Measurements from ENCODE around the gene ZNRF1. TPM values are rescaled to one million over a fixed set of nuclear protein-coding genes. Genes with fewer than 3 reads are reported as not detected.
A peak's percentile ranks its signal among the peaks of the same experiment; 100 is the strongest.

ZNRF1 gene
- total and polyA plus RNA-seq, 2 donors (not counting 1 experiment from before 2014, with no cell fraction given) = 0.27 to 0.76 TPM

DNA sequence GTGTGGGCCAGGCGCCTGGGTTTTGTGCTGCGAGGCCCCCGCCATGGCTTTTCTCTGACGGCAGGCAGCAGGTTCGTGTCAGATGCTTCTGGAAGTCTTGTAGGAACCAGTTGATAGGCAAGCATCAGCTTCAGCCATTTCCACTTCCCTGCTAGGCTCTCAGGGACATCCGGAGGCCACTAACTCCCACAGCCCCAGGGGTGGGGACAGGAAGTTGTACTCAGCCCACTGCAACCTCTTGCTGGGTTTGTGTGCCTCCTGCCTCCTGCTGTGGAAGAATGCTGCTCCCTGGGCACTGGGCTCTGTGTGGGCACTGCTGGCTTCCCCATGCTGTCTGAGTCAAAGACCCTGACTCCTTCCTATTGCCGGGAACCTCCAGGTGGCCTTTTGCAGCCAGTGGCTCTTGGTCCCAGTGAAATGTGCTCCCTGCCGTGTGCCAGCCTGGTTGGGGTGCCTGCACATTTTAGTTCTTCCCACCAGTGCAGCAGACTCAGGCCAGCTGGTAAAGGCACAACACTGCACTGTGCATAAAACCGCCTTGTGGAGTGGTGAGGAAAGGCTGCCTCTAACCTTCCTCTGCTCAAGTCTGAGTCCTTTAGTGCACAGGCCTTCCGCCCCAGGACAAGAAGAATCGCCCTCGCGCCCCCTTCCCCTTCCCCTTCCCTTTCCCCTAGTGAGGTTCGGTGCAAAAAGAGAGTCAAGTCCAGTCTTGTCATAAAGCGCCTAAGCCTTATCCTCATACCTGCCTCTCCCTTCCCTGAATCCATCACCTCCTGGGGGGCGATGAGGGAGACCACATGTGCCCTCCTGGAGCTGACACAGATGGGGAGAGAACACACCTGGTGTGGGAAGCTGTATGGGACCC is 101.1 kb downstream of the ZNRF1 start:
- peaks cover 33% of the 10 kb centered on the region for H3K27me3 Mint-ChIP-seq
- H3K27ac ChIP-seq (ENCODE audit: low read length in 2 of 2) = no peak overlapping the region
- no peak overlapping the region for H2AFZ ChIP-seq (ENCODE audit: insufficient read depth, low read depth, low read length, poor library complexity, severe bottlenecking)
- no peaks in the 10 kb centered on the region for H3K36me3 ChIP-seq (replicated peaks in 1 of 2; ENCODE audit: control extremely low read depth in 1 of 2, control insufficient read depth in 1 of 2, extremely low read depth in 1 of 2, insufficient read depth in 2 of 2, low read length in 1 of 2)
- no peak overlapping the region for H3K4me3 Mint-ChIP-seq
- no peaks in the 10 kb centered on the region for H3K79me2 ChIP-seq (ENCODE audit: control insufficient read depth, insufficient read depth, low read length)
- ATAC-seq (ENCODE audit: low read depth) = no peak
- no peak for DNase-seq
- H3K9me3 ChIP-seq (ENCODE audit: control extremely low read depth in 1 of 3, control insufficient read depth in 2 of 3, insufficient read depth in 1 of 3, low read length in 2 of 3) = no peaks in the 10 kb centered on the region
- no peak overlapping the region for H3K9ac ChIP-seq (ENCODE audit: low read length)
- intact Hi-C loops (cut with micrococcal nuclease) = no loop called here
- H3K4me3 ChIP-seq (ENCODE audit: control extremely low read depth in 1 of 5, extremely low read depth in 1 of 5, insufficient read depth in 1 of 5, low read depth in 2 of 5, low read length in 4 of 5) = no peak overlapping the region
- peak overlapping the region; percentile 30 for H3K4me2 ChIP-seq (replicated peaks; ENCODE audit: low read depth, low read length, poor library complexity, severe bottlenecking)
- ChIA-PET POLR2A (interaction anchor here (0.6 kb wide), 1 partner anchor 69 kb away, joined by 5 read pairs; no protein-coding TSS in a partner anchor), CTCF (interaction anchor here (4.3 kb wide), 1 partner anchor 12 kb away, joined by 15 read pairs; no protein-coding TSS in a partner anchor)
- H3K4me1 ChIP-seq (ENCODE audit: control insufficient read depth in 2 of 2, insufficient read depth in 2 of 2, low read length in 2 of 2) = peaks cover 8 to 21% of the 10 kb centered on the region in 2 donors
- WGBS (ENCODE audit: insufficient coverage) = 42% methylated on average over 15 of the region's 16 CpGs
- no peak overlapping the region for H3K27ac Mint-ChIP-seq
- peaks cover 0 to 36% (median 6%) of the 10 kb centered on the region in 4 experiments for H3K27me3 ChIP-seq (replicated peaks in 1 of 4; ENCODE audit: control extremely low read depth in 1 of 4, control insufficient read depth in 3 of 4, insufficient read depth in 4 of 4, low read length in 3 of 4)
- H4K20me1 ChIP-seq (ENCODE audit: control insufficient read depth, insufficient read depth, low read length, poor library complexity, severe bottlenecking) = no peaks in the 10 kb centered on the region
- H3K4me1 Mint-ChIP-seq = peaks cover 15% of the 10 kb centered on the region
- no peaks in the 10 kb centered on the region for H3K9me3 Mint-ChIP-seq (ENCODE audit: insufficient read depth)
- no peak for TF ChIP-seq EZH2 (IDR thresholded peaks at IDR 0.05; ENCODE audit: borderline replicate concordance, insufficient read depth, low read depth, low read length, poor library complexity, severe bottlenecking)
- TF ChIP-seq, protein P1, sequence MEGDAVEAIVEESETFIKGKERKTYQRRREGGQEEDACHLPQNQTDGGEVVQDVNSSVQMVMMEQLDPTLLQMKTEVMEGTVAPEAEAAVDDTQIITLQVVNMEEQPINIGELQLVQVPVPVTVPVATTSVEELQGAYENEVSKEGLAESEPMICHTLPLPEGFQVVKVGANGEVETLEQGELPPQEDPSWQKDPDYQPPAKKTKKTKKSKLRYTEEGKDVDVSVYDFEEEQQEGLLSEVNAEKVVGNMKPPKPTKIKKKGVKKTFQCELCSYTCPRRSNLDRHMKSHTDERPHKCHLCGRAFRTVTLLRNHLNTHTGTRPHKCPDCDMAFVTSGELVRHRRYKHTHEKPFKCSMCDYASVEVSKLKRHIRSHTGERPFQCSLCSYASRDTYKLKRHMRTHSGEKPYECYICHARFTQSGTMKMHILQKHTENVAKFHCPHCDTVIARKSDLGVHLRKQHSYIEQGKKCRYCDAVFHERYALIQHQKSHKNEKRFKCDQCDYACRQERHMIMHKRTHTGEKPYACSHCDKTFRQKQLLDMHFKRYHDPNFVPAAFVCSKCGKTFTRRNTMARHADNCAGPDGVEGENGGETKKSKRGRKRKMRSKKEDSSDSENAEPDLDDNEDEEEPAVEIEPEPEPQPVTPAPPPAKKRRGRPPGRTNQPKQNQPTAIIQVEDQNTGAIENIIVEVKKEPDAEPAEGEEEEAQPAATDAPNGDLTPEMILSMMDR (IDR thresholded peaks at IDR 0.05) = no peak

GRCh38 chr16:75100603-75100990 is 101.8 kb downstream of the ZNRF1 start:
- peaks cover 12 to 28% of the 10 kb centered on the region in 2 donors for H3K4me1 ChIP-seq (ENCODE audit: control insufficient read depth in 2 of 2, insufficient read depth in 2 of 2, low read length in 2 of 2)
- Mint-ChIP-seq H3K4me3 (no peak overlapping the region), H3K9me3 (ENCODE audit: insufficient read depth) (no peaks in the 10 kb centered on the region), H3K27me3 (peaks cover 37% of the 10 kb centered on the region), H3K4me1 (peaks cover 19% of the 10 kb centered on the region), H3K27ac (no peak overlapping the region)
- ChIA-PET CTCF (interaction anchor here (4.3 kb wide), 1 partner anchor 11 kb away, joined by 15 read pairs; no protein-coding TSS in a partner anchor), POLR2A (interaction anchor here (0.6 kb wide), 1 partner anchor 69 kb away, joined by 5 read pairs; no protein-coding TSS in a partner anchor)
- H4K20me1 ChIP-seq (ENCODE audit: control insufficient read depth, insufficient read depth, low read length, poor library complexity, severe bottlenecking) = no peaks in the 10 kb centered on the region
- no peaks in the 10 kb centered on the region for H3K79me2 ChIP-seq (ENCODE audit: control insufficient read depth, insufficient read depth, low read length)
- no peaks in the 10 kb centered on the region for H3K9me3 ChIP-seq (ENCODE audit: control extremely low read depth in 1 of 3, control insufficient read depth in 2 of 3, insufficient read depth in 1 of 3, low read length in 2 of 3)
- no peak overlapping the region for H3K4me2 ChIP-seq (replicated peaks; ENCODE audit: low read depth, low read length, poor library complexity, severe bottlenecking)
- WGBS (ENCODE audit: insufficient coverage) = 100% methylated on average over 1 of the region's 3 CpGs
- peaks cover 0 to 41% (median 6%) of the 10 kb centered on the region in 4 experiments for H3K27me3 ChIP-seq (replicated peaks in 1 of 4; ENCODE audit: control extremely low read depth in 1 of 4, control insufficient read depth in 3 of 4, insufficient read depth in 4 of 4, low read length in 3 of 4)
- H3K27ac ChIP-seq (ENCODE audit: low read length in 2 of 2) = no peak overlapping the region
- no peak for DNase-seq
- H3K36me3 ChIP-seq (replicated peaks in 1 of 2; ENCODE audit: control extremely low read depth in 1 of 2, control insufficient read depth in 1 of 2, extremely low read depth in 1 of 2, insufficient read depth in 2 of 2, low read length in 1 of 2) = no peaks in the 10 kb centered on the region
- TF ChIP-seq, protein P1 (IDR thresholded peaks at IDR 0.05) = no peak
- no peak for TF ChIP-seq EZH2 (IDR thresholded peaks at IDR 0.05; ENCODE audit: borderline replicate concordance, insufficient read depth, low read depth, low read length, poor library complexity, severe bottlenecking)
- no peak overlapping the region for H3K9ac ChIP-seq (ENCODE audit: low read length)
- no peak overlapping the region for H3K4me3 ChIP-seq (ENCODE audit: control extremely low read depth in 1 of 5, extremely low read depth in 1 of 5, insufficient read depth in 1 of 5, low read depth in 2 of 5, low read length in 4 of 5)
- no peak overlapping the region for H2AFZ ChIP-seq (ENCODE audit: insufficient read depth, low read depth, low read length, poor library complexity, severe bottlenecking)
- ATAC-seq (ENCODE audit: low read depth) = no peak
- intact Hi-C loops (cut with micrococcal nuclease) = no loop called here

Measured in B cell (primary cell).